ENCODE data around the gene VCAN. TPM values are rescaled to one million over a fixed set of nuclear protein-coding genes. Genes with fewer than 3 reads are reported as not detected.

Gene VCAN
- total and polyA plus RNA-seq, 10 donors = 1.8 to 442 (median 72.2) TPM

DNA sequence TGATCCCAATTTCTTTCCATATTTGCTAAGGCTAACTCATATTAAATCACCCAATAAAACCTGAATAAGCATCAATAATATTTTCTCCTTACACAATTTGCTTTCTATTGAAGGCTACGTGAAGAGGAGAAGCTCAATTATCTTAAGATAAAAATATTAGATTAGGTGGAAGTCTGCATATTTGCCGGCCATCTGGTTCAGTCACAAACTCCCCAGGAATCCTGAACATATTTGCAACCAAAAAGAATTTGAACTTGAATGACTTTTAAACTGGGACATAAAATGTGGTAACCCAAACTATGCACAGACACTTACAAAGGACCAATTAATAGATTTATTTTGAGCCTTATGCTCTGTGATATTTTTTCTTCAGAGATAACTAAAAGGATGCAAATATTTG lies 156.8 kb downstream of the VCAN start:
- WGBS, 5 donors = 66 to 87% (median 78%) methylated on average over 2 of the region's 2 CpGs
- intact Hi-C loops (cut with DNase I; ENCODE audit: low total_unique reads) = no loop called here

More for the DNA sequence above, 156.8 kb downstream of the VCAN start:
- Histone ChIP-seq H3K27ac (no peak overlapping the region), H3K27me3 (replicated peaks in 1 of 7) (no peaks in the 10 kb centered on the region), H3K4me1 (no peaks in the 10 kb centered on the region), H3K36me3 (no peaks in the 10 kb centered on the region), H3K9me3 (no peaks in the 10 kb centered on the region), H3K4me3 (no peak overlapping the region)
- no peak for DNase-seq
- TF ChIP-seq, protein P1, sequence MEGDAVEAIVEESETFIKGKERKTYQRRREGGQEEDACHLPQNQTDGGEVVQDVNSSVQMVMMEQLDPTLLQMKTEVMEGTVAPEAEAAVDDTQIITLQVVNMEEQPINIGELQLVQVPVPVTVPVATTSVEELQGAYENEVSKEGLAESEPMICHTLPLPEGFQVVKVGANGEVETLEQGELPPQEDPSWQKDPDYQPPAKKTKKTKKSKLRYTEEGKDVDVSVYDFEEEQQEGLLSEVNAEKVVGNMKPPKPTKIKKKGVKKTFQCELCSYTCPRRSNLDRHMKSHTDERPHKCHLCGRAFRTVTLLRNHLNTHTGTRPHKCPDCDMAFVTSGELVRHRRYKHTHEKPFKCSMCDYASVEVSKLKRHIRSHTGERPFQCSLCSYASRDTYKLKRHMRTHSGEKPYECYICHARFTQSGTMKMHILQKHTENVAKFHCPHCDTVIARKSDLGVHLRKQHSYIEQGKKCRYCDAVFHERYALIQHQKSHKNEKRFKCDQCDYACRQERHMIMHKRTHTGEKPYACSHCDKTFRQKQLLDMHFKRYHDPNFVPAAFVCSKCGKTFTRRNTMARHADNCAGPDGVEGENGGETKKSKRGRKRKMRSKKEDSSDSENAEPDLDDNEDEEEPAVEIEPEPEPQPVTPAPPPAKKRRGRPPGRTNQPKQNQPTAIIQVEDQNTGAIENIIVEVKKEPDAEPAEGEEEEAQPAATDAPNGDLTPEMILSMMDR (IDR thresholded peaks at IDR 0.05 in 8 of 11, conservative IDR thresholded peaks at IDR 0.05 in 3 of 11) = no peak
- no peak for TF ChIP-seq POLR2AphosphoS5 (IDR thresholded peaks at IDR 0.05)
- TF ChIP-seq POLR2A (IDR thresholded peaks at IDR 0.05) = no peak

Other genes starting within 250 kb of the VCAN start
- gene HAPLN1, start 249.1 kb downstream of the VCAN start, total RNA-seq = not detected
- gene HAPLN1, start 249.1 kb downstream of the VCAN start, polyA plus RNA-seq = not detected

Measured in spleen (tissue), 11 donors.